DMS53 (cell line): ENCODE measurements around the gene DLL4.
"Not testable (repeated sequence)": the region's sequence is repeated elsewhere in the genome, so short reads cannot be mapped to it uniquely, and the experiment has no call there.

ENCODE experiments used
- DNase-seq: peaks from one replicate; lab custom pipeline; 2025; lab: John Stamatoyannopoulos, UW

DLL4 gene

DNA sequence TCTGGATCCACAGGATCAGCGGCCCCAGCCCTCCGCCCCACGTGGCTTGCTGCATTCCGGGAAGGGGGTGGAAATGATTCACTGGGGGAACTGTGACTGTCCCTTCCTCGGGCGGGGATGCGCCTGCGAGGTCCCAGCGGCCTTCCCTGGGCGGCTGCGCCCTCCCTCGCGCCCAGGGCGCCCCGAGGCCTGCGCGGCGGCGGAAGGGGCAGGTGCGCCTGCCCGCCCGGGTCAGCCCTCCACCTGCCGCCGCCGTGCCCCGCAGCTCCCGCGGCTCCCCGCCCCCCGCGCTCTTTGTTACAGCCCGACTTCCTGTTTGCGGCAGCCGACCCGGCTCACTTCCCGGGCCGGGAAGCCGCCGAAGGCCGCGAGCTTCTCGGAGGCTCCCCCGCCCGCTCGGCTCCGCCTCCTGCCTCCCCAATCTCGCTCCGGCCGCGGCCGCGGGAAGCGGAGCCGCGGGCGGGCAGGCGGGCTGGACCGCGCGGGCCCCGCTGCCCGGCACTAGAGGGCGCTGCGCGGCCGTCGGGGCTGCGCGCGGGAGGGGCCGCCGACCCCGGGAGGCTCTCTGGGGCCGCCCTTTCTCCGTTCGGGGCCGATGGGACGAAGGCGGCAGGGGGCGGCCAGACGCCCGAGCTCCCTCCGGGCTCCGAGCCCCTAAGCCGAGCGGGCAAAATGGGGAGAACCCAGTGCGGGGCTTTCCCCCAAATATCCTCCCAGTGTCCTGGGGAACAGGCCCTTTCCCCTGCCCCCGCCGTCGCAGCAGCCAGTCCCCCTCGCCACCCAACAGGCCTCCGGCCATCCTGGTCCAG lies 12.6 kb downstream of the DLL4 start:
- peak; percentile 97 for DNase-seq

DNA sequence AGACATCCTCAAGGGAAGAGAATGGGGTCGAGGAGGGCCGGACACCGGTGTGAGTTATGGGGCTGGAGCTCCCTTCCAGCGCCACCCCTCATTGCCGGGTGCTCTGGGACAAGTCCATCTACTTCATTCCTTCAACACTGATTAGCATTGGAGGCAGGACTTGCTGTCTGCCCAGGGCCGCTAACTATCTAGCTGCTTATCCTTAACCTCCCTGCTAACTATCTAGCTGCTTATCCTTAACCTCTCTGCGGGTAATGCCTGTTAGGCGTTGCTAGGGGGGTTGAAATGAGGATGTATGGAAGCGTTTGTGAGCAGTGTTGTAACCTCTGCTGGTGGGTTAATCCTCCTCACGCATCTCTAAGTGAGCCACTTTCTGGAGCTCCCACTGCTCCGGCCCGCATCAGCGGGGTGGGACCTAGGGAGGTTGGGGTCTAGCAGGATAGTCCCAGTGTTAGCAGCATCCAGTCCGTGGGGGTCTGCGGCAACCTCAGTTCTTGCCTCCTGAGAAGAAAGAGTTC lies 13.3 kb downstream of the DLL4 start:
- DNase-seq = peak; percentile 62

DNA sequence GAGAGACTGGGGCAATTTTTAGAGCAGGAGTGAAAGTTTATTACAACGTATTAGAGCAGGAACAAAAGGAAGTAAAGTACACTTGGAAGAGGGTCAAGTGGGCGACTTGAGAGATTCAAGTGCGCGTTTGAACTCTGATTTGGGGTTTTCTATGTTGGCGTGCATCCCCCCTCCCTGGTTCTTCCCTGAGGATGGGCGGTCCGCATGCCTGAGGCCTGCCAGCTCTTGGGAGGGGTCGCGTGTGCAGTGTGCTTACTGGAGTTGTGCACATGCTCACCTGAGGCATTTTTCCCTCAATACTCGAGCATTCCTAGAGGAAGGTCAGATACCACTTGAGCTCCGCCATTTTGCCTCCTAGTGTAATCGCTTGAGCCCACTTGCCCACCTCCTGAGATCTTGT lies 13.7 kb downstream of the DLL4 start:
- no peak for DNase-seq

DNA sequence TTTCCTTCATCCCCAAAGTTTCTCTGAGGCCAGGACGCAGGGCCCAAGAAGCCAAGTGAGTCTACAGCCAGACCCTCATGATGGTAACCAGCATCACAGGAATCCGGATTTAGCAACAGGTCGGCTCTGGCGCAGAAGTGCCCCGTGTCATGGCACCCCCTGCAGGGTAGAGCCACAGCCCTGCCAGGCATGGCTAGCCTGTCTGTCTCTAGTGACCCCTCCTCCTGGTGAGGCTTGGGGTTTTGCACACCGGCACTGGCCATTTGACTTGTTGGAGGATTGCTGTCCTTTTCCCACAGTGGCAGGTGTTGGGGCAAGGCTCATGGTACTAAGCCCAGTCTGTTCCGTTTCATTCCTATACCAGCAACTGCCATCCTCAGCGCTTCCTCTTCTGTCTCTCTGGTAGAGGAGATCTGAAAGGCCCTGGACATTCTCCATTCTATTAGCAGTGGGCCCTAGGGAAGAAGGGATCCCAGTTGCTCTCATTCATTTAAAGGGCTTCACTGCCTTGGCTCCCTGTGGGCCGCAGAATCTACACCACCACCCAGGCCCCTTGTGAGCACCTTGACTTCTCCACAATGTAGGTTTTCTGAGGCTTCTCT lies 14.7 kb downstream of the DLL4 start:
- peak; percentile 23 for DNase-seq

DNA sequence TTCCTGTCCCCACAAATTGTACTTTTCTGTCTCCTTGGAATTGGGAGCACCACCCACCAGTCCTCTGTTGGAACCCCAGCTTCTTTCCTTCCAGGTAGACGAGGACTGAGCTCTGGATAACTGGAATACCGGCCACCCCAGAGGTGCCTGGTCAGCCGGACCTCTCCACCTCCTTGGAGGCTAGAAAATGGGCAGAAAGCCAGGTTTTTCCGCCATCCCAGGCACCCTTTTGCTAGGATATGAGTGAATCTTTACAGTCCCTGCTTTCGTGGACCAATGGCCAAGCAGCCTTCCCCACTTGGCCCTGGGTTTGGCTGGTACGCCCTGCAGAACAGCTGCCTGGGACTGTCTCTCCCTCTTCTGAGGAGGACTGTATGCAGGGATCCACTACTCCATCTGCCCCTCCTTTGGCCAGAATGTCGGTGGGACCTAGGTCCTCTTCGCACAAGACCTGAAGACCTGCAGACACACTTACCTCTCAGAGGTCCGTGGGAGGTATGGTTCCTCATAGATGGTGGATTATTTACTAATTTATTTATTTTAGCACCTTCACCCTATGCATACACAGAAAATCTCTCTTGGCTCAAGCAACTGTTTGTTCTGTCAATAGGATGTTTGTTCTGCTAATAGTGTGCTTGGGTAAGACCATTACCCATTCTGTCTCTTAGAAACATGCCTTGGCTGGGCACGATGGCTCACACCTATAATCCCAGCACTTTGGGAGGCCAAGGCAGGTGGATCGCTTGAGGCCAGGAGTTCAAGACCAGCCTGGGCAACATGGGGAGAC lies 15.6 kb downstream of the DLL4 start:
- DNase-seq = peak; percentile 78

DNA sequence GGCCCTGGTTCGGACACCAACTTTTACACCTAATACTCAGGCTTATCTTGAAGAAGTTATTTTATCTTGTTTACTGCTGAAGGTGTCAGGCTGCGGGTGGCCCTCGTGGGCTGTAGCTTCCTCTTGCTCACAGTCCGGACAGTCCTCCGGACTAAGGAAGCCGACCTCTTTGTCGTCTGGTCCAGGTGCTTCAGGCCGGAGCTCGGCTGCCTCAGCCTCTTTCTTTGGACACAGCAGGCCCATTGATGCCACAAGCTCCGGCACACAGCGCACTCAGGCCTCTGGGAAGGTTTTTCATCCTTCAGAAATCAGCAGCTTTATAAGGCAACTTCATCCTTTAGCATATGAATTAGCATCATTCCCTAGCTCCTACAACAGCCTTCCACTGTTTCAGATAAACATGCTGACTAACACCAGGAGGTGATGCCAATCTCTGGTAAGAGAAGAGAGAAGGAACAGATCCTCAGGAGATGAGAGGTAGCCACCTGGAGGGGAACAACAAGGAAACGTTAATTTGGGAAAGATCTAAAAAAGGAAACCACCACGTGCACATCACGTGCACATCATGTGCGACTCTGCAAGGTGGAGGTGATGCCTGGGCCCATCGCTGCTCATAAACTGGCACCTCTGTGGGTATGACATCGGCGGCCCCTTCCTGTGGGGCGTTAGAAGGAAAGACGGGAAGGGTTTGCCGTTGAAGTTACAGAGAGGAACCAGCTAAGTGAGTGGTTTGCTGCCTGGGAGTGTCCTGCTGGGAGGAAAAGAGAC lies 19.8 kb downstream of the DLL4 start:
- no peak for DNase-seq

DNA sequence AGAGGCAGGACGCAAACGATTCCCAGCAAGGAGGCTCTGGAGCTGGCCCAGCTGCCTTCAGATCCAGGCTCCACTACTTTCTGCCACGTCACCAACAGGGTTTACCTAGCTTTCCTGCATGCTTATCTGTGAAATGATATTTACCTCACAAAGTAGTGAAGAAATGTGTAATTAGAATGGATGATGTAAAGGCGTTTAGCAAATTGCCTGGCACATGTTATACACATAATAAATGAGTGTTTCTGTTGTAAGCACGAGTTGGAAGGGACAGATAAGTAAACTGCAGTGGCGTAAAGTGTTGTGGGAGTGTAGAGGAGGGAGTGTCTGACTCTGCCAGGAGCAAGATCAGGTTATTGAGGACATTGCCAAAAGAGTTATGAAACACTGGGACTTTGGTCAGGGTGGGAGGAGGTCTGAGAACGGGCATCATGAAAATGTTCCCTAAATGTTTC lies 20.6 kb downstream of the DLL4 start:
- DNase-seq = no peak

DNA sequence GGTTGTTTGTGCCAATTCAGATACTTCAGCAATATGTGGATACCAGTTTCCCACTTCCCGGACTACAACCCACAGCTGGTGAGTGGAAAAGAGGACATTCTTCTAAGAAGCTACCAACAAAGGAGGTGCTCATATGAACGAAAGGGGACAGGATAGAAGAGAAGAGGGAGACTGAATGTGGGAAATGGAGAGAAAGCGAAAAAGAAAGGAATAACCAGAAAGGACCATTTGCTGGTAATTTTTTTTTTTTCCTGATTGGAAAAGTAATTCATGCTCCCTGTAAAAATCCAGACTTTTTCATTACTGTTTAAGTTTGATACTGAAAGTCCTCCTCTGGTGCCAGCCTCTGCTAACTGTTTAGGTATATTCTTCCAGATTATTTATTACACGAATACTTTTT lies 22.6 kb downstream of the DLL4 start:
- DNase-seq = no peak

DNA sequence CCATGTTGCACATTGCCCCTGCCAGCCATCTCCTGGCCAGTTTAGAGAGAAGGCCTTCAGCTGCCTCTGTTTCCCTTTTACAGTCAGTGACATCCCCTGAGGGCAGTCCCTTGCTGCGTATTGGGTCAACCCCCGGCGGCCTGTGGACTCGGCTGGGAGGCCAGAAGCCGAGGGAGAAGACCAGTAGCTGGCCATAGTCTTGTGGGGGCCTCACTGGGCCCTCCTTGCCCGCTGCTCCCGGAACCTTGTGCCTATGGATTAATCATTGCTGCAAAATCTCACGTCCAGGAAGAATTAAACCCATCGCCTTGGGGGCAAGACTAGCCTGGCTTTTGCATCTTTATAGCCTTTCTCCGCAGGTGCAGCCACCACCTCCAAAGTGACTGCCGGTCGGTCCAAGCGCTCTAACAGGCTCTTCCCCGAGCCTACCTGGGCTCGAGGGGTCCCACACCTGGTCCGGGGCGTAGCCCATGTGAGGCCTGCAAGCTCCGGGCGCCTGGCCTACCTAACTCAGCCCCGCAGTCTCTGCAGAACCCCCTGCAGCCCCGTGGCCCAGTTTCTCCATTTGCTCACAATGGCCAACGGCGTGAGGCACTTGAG lies 23.3 kb downstream of the DLL4 start:
- no peak for DNase-seq

DNA sequence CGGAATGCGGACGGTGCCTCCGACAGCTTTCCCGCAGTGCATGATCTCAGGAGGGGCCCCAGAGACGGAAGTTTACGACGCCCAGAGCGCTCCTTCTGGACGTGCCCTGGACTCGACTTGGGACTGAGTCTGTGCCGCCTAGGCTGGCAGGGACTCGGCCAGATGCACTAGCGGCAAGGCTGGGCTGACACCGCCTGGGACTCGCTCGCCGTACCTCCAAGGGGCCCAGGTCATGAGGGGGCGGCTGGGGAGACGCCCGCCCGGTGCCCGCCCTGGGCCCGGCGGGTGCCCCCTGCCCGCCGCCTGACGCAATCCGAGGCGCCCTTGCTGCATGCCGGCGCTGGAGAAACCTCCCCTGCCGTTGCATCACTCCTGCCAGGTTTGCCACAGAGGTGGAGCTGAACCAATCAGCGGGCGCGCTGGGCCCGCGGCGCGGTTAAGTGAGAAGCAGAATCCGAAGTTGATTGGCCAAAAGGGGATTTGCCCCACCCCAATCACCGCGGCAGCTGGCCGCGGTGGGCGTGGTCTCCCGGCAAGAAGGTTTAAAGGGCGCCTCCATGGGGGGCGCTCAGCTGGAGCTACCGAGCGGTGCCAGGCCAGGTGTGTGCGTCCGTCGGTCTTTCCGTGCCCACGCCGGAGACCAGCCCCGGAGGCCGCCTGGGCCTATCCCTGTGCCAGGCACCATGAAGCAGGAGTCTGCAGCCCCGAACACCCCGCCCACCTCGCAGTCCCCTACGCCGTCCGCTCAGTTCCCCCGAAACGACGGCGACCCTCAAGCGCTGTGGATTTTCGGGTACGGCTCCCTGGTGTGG lies 24.0 kb downstream of the DLL4 start, which contains the start of gene CHAC1:
TSS of gene CHAC1 (plus strand) at position 571 of the 812 bp plus-strand sequence. CDS start at position 684, 113 bp downstream.
- peak; percentile 96 for DNase-seq

DNA sequence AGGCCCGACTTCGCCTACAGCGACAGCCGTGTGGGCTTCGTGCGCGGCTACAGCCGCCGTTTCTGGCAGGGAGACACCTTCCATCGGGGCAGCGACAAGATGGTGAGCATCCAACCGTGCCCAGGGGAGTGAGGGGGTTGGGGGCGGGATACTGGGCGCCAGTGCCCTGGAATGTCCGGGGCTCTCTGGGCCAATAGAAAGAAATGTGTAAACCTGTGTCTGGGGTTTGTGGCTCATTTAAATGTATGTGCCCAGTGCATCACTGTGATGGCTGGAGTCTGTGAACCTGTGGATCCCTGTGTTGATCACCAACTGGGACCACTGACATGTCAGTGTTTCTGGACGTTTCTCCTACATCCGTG lies 24.6 kb downstream of the DLL4 start:
- DNase-seq = no peak

DNA sequence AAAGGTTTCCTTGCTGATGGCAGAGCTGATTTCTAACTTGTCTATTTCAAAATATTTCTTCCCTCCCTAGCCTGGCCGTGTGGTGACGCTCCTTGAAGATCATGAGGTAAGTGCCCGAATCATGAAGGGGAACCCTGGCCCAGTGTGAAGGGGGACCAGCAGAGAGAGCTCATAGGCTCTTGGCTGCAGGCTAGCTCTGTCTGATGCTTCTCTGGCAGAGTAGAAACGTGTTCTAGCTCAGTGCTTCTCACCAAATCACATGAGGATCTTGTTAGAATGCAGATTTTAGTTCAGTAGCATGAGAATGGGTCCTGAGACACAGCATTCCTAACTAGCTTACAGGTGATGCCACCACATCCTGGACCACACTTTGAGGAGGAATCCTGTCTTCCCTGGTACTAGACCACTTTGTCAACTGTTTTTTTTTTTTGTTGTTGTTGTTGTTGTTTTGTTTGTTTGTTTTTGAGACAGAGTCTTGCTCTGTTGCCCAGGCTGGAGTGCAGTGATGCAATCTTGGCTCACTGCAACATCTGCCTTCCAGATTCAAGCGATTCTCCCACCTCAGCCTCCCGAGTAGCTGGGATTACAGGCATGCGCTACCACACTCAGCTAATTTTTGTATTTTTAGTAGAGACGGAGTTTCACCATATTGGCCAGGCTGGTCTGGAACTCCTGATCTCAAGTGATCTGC lies 25.2 kb downstream of the DLL4 start:
- not testable (repeated sequence) for DNase-seq

DNA sequence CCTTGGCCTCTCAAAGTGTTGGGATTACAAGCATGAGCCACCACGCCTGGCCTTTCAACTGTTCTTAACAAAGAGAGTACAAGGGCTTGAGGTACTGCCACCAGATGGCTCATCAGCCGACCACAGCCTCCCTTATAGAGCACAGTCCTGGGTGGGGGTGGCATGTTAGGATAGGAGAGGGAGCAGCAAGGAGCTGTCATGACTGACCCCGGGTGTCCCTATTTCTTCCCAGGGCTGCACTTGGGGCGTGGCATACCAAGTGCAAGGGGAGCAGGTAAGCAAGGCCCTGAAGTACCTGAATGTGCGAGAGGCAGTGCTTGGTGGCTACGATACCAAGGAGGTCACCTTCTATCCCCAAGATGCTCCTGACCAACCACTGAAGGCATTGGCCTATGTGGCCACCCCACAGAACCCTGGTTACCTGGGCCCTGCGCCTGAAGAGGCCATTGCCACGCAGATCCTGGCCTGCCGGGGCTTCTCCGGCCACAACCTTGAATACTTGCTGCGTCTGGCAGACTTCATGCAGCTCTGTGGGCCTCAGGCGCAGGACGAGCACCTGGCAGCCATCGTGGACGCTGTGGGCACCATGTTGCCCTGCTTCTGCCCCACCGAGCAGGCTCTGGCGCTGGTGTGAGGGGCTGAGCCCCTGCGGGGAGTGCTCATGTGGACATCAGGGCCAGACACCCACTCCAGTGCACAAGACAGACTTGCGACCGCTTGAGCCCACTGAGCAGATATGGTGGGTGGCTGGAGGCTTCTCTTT lies 26.2 kb downstream of the DLL4 start:
- no peak for DNase-seq

DNA sequence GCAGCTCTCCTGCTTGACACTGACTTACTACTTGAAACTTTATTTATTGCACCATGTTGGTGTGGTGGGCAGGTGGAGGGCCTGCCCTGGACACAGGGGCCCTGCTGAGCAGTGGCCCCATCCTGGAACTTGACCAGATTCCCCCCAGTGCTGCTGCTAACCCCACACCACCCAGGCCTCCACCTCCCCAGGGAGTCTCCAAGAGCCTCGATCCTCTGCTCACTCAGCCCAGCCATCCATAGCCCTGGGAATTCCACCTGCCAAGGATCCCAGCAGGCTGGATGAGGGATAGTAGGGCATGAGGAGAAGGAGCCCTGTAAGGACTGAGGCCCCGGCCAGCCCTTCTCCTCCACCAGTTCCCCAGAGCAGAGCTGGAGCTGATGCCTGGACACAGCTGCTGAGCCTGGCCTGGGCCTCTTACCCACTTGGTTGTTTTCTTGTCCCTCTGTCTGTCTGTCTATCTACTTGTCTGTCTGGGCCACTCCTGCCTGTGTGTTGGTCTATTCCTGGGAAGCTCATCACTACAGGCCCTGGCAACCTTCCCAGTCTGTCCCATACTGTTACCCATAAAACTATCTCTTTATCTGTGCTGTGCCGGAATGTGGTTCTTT lies 26.9 kb downstream of the DLL4 start:
- DNase-seq = peak; percentile 29

DNA sequence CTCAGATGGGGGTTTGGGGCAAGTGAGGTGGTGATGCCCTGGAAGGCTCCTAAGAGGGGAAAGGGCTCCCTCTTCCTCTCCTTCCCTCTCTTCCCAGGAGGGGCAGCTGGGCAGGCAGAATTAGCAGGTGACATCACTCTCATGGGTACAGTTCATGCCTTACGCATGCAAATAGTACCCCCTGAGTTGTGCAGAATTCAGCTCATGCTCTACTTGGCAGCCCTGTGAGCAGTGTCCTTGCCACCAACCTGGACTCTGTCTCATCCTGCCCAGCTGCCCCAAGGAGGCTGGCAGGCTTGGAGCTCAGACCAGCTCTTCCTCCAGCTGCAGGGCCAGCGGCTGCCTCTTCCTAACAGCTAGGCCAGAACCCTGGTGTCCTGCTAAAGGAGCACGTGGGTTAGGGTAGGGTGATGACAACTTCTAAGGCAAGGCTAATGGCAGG lies 27.4 kb downstream of the DLL4 start:
- DNase-seq = no peak

DNA sequence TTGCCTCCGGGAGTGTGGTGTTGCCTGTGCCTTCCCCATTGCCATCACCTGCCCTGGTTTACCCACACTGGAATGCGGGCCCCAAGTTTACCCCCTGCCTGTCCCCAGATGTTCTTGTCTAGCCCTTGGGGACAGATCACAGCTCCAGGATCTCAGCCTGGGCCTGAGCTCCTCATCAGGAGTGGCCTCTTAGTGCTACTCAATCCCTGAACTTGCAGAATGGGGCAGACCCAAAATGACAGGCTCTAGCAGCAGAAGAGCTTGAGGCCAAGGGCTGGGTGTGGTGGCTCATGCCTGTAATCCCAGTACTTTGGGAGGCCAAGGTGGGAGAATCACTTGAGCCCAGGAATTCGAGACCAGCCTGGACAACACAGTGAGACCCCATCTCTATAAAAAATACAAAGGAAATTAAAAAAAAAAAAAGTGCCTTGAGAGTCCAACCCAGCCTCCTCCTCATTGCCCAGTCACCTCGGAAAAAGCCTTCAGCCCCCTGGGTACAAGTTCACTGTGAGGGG lies 28.0 kb downstream of the DLL4 start:
- DNase-seq = no peak

DNA sequence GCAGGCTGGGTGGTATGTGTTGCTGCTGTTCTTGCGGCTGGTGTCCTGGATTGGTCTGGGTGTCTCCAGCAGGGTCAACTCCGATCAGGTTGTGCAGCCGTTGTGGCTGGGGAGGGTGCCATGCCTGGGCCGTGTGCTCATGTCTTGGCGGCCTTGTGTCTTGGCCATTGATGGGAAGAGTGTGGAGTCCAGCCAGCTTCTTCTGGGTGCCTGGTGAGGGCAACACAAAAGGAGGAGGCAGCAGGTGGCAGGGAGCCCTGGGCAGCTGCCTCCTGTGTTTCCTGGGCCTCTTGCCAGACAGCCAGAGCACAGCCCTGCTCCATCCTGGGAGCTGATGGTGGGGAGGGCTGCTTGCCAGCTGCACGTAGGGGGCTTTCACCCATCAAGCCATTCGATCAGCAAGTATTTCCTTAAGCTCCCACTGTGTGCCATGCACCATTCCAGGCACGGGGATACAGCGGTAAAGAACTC lies 28.5 kb downstream of the DLL4 start:
- DNase-seq = peak; percentile 70

DNA sequence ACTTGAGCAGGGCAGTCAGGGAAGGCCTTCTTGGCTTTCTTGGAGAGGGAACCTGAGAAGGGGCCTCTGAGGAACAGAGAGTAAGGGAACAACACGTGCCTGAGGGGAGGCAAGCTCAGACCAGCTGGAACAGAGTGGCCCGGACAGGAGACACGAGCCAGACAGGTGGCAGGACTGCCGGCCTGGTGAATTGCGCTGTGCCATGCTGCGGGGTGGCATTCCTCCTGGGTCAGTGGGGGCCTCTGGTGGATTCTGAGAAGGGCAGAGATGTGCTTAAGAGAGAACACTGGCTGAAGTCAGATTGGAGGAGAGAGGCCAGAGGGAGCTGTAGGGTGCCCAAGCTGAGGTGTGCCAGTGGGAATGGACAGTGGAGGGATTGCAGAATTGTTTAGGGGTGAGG lies 29.0 kb downstream of the DLL4 start:
- peak; percentile 39 for DNase-seq
